Esophagus muscularis mucosa (tissue), 3 donors: ENCODE measurements around the gene GMPR.

ENCODE experiments used
- CTCF ChIP-seq, 3 experiments: fragments of 200-600 bp in 2 of 3; fragments of 450-650 bp in 1 of 3; sonication (generic) in 2 of 3; IDR thresholded peaks; one replicate each; pipeline ENCODE4 v1.5.1; 2017 to 2019; ENCODE audit warnings: antibody characterized with exemption in 3 of 3, mild to moderate bottlenecking in 2 of 3, moderate library complexity in 1 of 3
- POLR2AphosphoS5 ChIP-seq, 2 donors: sonication (generic); formaldehyde crosslinking; IDR thresholded peaks; one replicate each; pipeline ENCODE4 v1.6.1; 2017; ENCODE audit warnings: antibody characterized with exemption in 2 of 2

- TF ChIP-seq CTCF (IDR thresholded peaks at IDR 0.05) (no peak), POLR2AphosphoS5 (IDR thresholded peaks at IDR 0.05) (no peak)
These were observed 21.1 kb upstream of the GMPR start for GRCh38 chr6:16217156-16217721.
